Measurements from ENCODE around the gene GRIK3.

GRCh38 chr1:36880155-36881067 lies 153.9 kb downstream of the GRIK3 start:
- no peak for TF ChIP-seq CTCF (conservative IDR thresholded peaks at IDR 0.05 in 1 of 2, IDR thresholded peaks at IDR 0.05 in 1 of 2; ENCODE audit: low read depth in 1 of 2, low read length in 2 of 2)
- TF ChIP-seq EZH2 (IDR thresholded peaks at IDR 0.05; ENCODE audit: low read length, missing control alignments), result no peak

Data from fibroblast of lung (primary cell).